ENCODE data around the gene NOTCH3. TPM values are rescaled to one million over a fixed set of nuclear protein-coding genes. Genes with fewer than 3 reads are reported as not detected.
A peak's percentile ranks its signal among the peaks of the same experiment; 100 is the strongest.

NOTCH3 gene
- total and polyA plus RNA-seq, 2 donors (not counting 1 experiment from before 2014, with no cell fraction given) = 26.4 to 42.6 TPM

DNA sequence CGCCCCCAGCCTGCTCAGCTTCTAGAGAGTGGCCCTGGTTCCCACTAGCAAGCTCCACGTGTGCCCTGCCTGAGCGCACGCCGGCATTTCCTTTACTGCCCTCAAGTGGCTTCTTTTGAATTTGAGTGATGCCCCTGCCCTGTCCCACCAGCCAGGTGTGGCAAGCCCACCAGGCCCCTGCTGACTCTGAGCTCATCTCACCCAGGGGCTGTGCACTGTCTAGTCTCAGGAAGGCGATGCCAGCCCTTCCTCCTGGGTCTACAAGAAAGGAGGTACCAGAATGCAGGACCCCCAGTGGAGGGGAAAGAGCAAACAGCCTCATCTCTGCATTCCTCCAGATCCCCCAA is 48.7 kb upstream of the NOTCH3 start:
- Histone ChIP-seq H3K36me3 (ENCODE audit: control insufficient read depth, insufficient read depth, low read length) (peaks cover 26% of the 10 kb centered on the region), H3K4me1 (ENCODE audit: control insufficient read depth, extremely low read depth, insufficient read depth, low read length) (peaks cover 64% of the 10 kb centered on the region), H3K4me3 (replicated peaks in 1 of 4; ENCODE audit: control extremely low read depth in 1 of 4, insufficient read depth in 1 of 4, low read depth in 3 of 4, low read length in 4 of 4) (no peak overlapping the region)

DNA sequence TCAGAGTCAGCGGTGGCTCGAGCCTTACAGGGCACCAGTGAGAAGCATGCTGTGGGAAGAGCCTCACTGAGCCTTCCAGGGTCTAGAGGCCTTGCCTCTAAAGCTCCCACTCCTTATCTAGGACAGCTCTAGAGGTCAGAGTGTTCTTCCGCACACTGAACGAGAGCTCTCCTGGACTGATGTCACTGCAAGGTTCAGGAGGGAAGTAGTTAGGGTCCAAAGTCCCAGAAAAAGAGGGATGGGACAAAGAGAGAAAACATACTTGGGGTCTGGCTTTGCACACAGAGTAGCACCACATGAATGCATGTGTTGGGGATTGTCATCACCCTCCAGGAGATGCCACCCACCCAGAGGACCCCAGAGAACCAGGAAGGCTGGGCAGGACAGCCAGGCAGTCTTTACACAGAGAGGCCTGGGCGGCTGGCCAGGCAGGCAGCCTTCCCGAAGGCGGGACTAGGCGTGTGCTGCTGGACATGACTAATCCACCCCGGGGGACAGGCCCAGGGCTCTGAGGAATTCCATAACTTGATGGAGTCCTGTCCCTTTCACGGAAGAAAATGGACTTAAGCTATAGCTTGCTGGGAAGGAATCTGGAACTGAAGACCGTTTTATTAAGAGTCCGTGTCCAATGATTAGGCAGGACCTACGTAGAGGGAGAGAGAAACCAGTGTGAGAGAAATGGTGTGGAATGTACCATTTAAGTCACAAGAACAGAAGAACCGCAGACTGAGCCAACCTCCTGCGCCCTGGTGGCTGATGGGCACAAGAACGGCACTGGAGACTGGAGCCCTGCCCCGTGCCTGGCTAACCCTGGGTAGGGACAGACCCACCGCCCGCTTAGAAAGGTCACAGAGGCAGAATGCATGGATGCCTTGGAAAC is 48.1 kb upstream of the NOTCH3 start:
- H3K79me2 ChIP-seq (ENCODE audit: control insufficient read depth, insufficient read depth, low read length) = peaks cover 24% of the 10 kb centered on the region
- H3K9me3 ChIP-seq (ENCODE audit: control insufficient read depth, insufficient read depth, low read depth, low read length) = no peaks in the 10 kb centered on the region
- H3K27me3 ChIP-seq (ENCODE audit: control insufficient read depth, insufficient read depth, low read length) = no peaks in the 10 kb centered on the region
- peak; percentile 88 to 89 for DNase-seq (ENCODE audit: low read depth in 2 of 2)
- no peaks in the 10 kb centered on the region for H4K20me1 ChIP-seq (ENCODE audit: control insufficient read depth, extremely low read depth, insufficient read depth, low read length)
- H3K9ac ChIP-seq (ENCODE audit: insufficient read depth, low read length) = peak overlapping the region; percentile 73
- TF ChIP-seq EZH2 (IDR thresholded peaks at IDR 0.05; ENCODE audit: low read length, missing control alignments) = no peak
- TF ChIP-seq, protein P1, sequence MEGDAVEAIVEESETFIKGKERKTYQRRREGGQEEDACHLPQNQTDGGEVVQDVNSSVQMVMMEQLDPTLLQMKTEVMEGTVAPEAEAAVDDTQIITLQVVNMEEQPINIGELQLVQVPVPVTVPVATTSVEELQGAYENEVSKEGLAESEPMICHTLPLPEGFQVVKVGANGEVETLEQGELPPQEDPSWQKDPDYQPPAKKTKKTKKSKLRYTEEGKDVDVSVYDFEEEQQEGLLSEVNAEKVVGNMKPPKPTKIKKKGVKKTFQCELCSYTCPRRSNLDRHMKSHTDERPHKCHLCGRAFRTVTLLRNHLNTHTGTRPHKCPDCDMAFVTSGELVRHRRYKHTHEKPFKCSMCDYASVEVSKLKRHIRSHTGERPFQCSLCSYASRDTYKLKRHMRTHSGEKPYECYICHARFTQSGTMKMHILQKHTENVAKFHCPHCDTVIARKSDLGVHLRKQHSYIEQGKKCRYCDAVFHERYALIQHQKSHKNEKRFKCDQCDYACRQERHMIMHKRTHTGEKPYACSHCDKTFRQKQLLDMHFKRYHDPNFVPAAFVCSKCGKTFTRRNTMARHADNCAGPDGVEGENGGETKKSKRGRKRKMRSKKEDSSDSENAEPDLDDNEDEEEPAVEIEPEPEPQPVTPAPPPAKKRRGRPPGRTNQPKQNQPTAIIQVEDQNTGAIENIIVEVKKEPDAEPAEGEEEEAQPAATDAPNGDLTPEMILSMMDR (conservative IDR thresholded peaks at IDR 0.05 in 1 of 2, IDR thresholded peaks at IDR 0.05 in 1 of 2; ENCODE audit: low read depth in 1 of 2, low read length in 2 of 2) = no peak
- no peak overlapping the region for H2AFZ ChIP-seq (ENCODE audit: low read length)
- H3K27ac ChIP-seq (ENCODE audit: insufficient read depth, low read length) = peak overlapping the region; percentile 99
- H3K36me3 ChIP-seq (ENCODE audit: control insufficient read depth, insufficient read depth, low read length) = peaks cover 26% of the 10 kb centered on the region
- peak overlapping the region; percentile 20 for H3K4me2 ChIP-seq (ENCODE audit: extremely low read depth, insufficient read depth, low read length)
- H3K4me3 ChIP-seq (replicated peaks in 1 of 4; ENCODE audit: control extremely low read depth in 1 of 4, insufficient read depth in 1 of 4, low read depth in 3 of 4, low read length in 4 of 4) = no peak overlapping the region
- H3K4me1 ChIP-seq (ENCODE audit: control insufficient read depth, extremely low read depth, insufficient read depth, low read length) = peaks cover 64% of the 10 kb centered on the region

More for the DNA sequence above, 48.7 kb upstream of the NOTCH3 start:
- Histone ChIP-seq H3K79me2 (ENCODE audit: control insufficient read depth, insufficient read depth, low read length) (peaks cover 24% of the 10 kb centered on the region), H3K9me3 (ENCODE audit: control insufficient read depth, insufficient read depth, low read depth, low read length) (no peaks in the 10 kb centered on the region), H4K20me1 (ENCODE audit: control insufficient read depth, extremely low read depth, insufficient read depth, low read length) (no peaks in the 10 kb centered on the region), H3K27me3 (ENCODE audit: control insufficient read depth, insufficient read depth, low read length) (no peaks in the 10 kb centered on the region), H2AFZ (ENCODE audit: low read length) (no peak overlapping the region), H3K27ac (ENCODE audit: insufficient read depth, low read length) (peak overlapping the region; percentile 99), H3K4me2 (ENCODE audit: extremely low read depth, insufficient read depth, low read length) (peak overlapping the region; percentile 20), H3K9ac (ENCODE audit: insufficient read depth, low read length) (peak overlapping the region; percentile 73)
- no peak for DNase-seq (ENCODE audit: low read depth in 2 of 2)
- no peak for TF ChIP-seq EZH2 (IDR thresholded peaks at IDR 0.05; ENCODE audit: low read length, missing control alignments)
- TF ChIP-seq, protein P1 (conservative IDR thresholded peaks at IDR 0.05 in 1 of 2, IDR thresholded peaks at IDR 0.05 in 1 of 2; ENCODE audit: low read depth in 1 of 2, low read length in 2 of 2) = peak in 1 of 2 donors; percentile 21

DNA sequence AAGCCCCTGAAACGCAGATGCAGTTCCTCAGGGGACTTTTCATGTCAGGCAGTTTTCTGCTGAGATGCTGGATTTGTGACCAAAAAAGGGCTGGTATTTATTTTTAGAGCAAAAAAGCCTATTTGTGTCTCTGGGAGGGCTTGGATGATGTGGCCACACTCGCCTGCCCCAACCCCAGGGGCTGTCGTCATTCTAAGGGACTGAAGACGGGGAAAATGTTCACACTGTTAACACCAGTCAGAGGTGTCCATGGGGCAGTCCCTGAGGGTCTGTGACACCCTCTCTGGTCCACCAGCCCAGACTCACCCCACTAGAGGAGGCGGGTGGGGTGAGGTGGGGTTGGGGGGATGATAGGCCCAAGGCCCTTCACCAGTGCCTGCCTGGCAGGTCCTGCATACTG is 47.3 kb upstream of the NOTCH3 start:
- H3K9ac ChIP-seq (ENCODE audit: insufficient read depth, low read length) = peak overlapping the region; percentile 51
- H3K36me3 ChIP-seq (ENCODE audit: control insufficient read depth, insufficient read depth, low read length) = peaks cover 25% of the 10 kb centered on the region
- H3K9me3 ChIP-seq (ENCODE audit: control insufficient read depth, insufficient read depth, low read depth, low read length) = no peaks in the 10 kb centered on the region
- H2AFZ ChIP-seq (ENCODE audit: low read length) = no peak overlapping the region
- TF ChIP-seq, protein P1 (conservative IDR thresholded peaks at IDR 0.05 in 1 of 2, IDR thresholded peaks at IDR 0.05 in 1 of 2; ENCODE audit: low read depth in 1 of 2, low read length in 2 of 2) = no peak
- TF ChIP-seq EZH2 (IDR thresholded peaks at IDR 0.05; ENCODE audit: low read length, missing control alignments) = no peak
- peaks cover 62% of the 10 kb centered on the region for H3K4me1 ChIP-seq (ENCODE audit: control insufficient read depth, extremely low read depth, insufficient read depth, low read length)
- no peaks in the 10 kb centered on the region for H4K20me1 ChIP-seq (ENCODE audit: control insufficient read depth, extremely low read depth, insufficient read depth, low read length)
- no peak for DNase-seq (ENCODE audit: low read depth in 2 of 2)
- peaks cover 22% of the 10 kb centered on the region for H3K79me2 ChIP-seq (ENCODE audit: control insufficient read depth, insufficient read depth, low read length)
- H3K4me2 ChIP-seq (ENCODE audit: extremely low read depth, insufficient read depth, low read length) = no peak overlapping the region
- peak overlapping the region; percentile 99 for H3K27ac ChIP-seq (ENCODE audit: insufficient read depth, low read length)
- no peak overlapping the region for H3K4me3 ChIP-seq (replicated peaks in 1 of 4; ENCODE audit: control extremely low read depth in 1 of 4, insufficient read depth in 1 of 4, low read depth in 3 of 4, low read length in 4 of 4)
- H3K27me3 ChIP-seq (ENCODE audit: control insufficient read depth, insufficient read depth, low read length) = no peaks in the 10 kb centered on the region
